K562 (cell line): ENCODE data around the gene COG4. TPM values are rescaled to one million over a fixed set of nuclear protein-coding genes. Genes with fewer than 3 reads are reported as not detected.

Experiments
- HIVEP1 ChIP-seq: fragments of 250-450 bp; sonication (Bioruptor Pico); IDR thresholded peaks from 2 replicates; pipeline ENCODE4 v1.4.0; 2020; ENCODE audit warnings: mild to moderate bottlenecking
- JUNB ChIP-seq: fragments of 450-650 bp; formaldehyde crosslinking; conservative IDR thresholded peaks from 2 replicates; pipeline ENCODE4 v1.4.0; 2020; ENCODE audit warnings: mild to moderate bottlenecking
- MAZ ChIP-seq, 2 experiments: fragments of 450-650 bp in 1 of 2; sonication (generic) in 1 of 2; formaldehyde crosslinking; IDR thresholded peaks in 1 of 2; conservative IDR thresholded peaks in 1 of 2; 2 replicates each; pipeline versions ENCODE4 v1.4.0 to v1.5.0; 2020; ENCODE audit warnings: mild to moderate bottlenecking in 1 of 2, missing genetic modification reagents in 1 of 2
- MCM5 ChIP-seq: fragments of 450-650 bp; IDR thresholded peaks from 2 replicates; pipeline ENCODE4 v1.6.1; 2016; ENCODE audit warnings: low read depth
- MYC ChIP-seq, 2 experiments: fragments of 250-450 bp in 1 of 2; sonication (Bioruptor Pico) in 1 of 2; IDR thresholded peaks; 2 replicates each; pipeline versions ENCODE4 v1.5.1 to v1.6.1; 2012 to 2021; ENCODE audit warnings: low read depth in 2 of 2, borderline replicate concordance in 1 of 2, improper control_type of control experiment in 1 of 2, low read length in 1 of 2, mild to moderate bottlenecking in 1 of 2, moderate library complexity in 1 of 2
- NFATC3 ChIP-seq: fragments of 450-650 bp; IDR thresholded peaks from 2 replicates; pipeline ENCODE4 v1.6.1; 2017; ENCODE audit warnings: mild to moderate bottlenecking
- NFIX ChIP-seq: fragments of 250-450 bp; sonication (Bioruptor Pico); IDR thresholded peaks from 2 replicates; pipeline ENCODE4 v1.4.0; 2020; ENCODE audit warnings: low read depth, mild to moderate bottlenecking, moderate library complexity
- NFRKB ChIP-seq: fragments of 450-650 bp; IDR thresholded peaks from 2 replicates; pipeline ENCODE4 v1.6.1; 2016; ENCODE audit warnings: low read depth
- POLR3A ChIP-seq: IDR thresholded peaks from 2 replicates; pipeline ENCODE4 v1.6.1; 2011; ENCODE audit warnings: borderline replicate concordance, mild to moderate bottlenecking, moderate library complexity; ENCODE audit not compliant: insufficient read length, insufficient read depth; ENCODE audit errors: extremely low read depth
- RFX5 ChIP-seq: IDR thresholded peaks from 2 replicates; pipeline ENCODE4 v1.6.1; 2011; ENCODE audit warnings: low read depth, mild to moderate bottlenecking, improper control_type of control experiment, low read length
- SLC30A9 ChIP-seq: fragments of 250-450 bp; sonication (Bioruptor Pico); IDR thresholded peaks from 2 replicates; pipeline ENCODE4 v1.8.0; 2022; ENCODE audit warnings: mild to moderate bottlenecking, moderate library complexity
- SREBF1 ChIP-seq: fragments of 150-350 bp; IDR thresholded peaks from 2 replicates; pipeline ENCODE4 v1.6.1; 2014; ENCODE audit warnings: antibody characterized with exemption, low read depth, low read length, borderline replicate concordance
- TAF7 ChIP-seq: fragments of 450-650 bp; IDR thresholded peaks from 2 replicates; pipeline ENCODE4 v1.6.1; 2016; ENCODE audit warnings: missing genetic modification characterization, missing compliant biosample characterization
- TBP ChIP-seq: optimal IDR thresholded peaks from 2 replicates; pipeline ENCODE3; 2011; ENCODE audit warnings: low read depth, low read length, improper control_type of control experiment
- ZNF175 ChIP-seq: fragments of 200-800 bp; sonication (Bioruptor generic); IDR thresholded peaks from 2 replicates; pipeline ENCODE4 v1.6.1; 2016; ENCODE audit warnings: low read depth, mild to moderate bottlenecking, missing genetic modification characterization, missing compliant biosample characterization
- ZNF253 ChIP-seq: fragments of 250-450 bp; sonication (Bioruptor Pico); conservative IDR thresholded peaks from 2 replicates; pipeline ENCODE4 v1.6.1; 2021; ENCODE audit warnings: mild to moderate bottlenecking
- ZNF408 ChIP-seq: fragments of 250-450 bp; sonication (Bioruptor Pico); IDR thresholded peaks from 2 replicates; pipeline ENCODE4 v1.4.0; 2020; ENCODE audit warnings: low read depth, mild to moderate bottlenecking, moderate library complexity
- ZNF75A ChIP-seq: fragments of 450-650 bp; formaldehyde crosslinking; IDR thresholded peaks from 2 replicates; pipeline ENCODE4 v1.4.0; 2020; ENCODE audit warnings: mild to moderate bottlenecking
- polyA plus RNA-seq, 8 experiments: library from polyadenylated mRNA; depleted of rRNA in 4 of 8; stranded (reverse) in 5 of 8; unstranded in 3 of 8; fragments of >200 nt; fragmentation: Nextera tagmentation in 2 of 8; fragmentation: Illumina TruSeq in 1 of 8; extraction: Ambion mirVana in 2 of 8; extraction: Trizol in 1 of 8; gene quantifications; 2 replicates each; pipeline versions ENCODE4 v1.2.1 to v1.2.3, GENCODE V29; 2011 to 2014; ENCODE audit warnings: inconsistent platforms in 1 of 8, missing spikeins in 1 of 8
- total RNA-seq, 7 experiments: library from RNA; depleted of rRNA in 6 of 7; stranded (reverse); fragments of >200 nt in 6 of 7; fragmentation: Illumina TruSeq in 2 of 7; extraction: Trizol in 2 of 7; gene quantifications; 2 replicates each; pipeline versions ENCODE4 v1.2.1 to v1.2.3, GENCODE V29; 2011 to 2021; ENCODE audit warnings: low replicate concordance in 1 of 7
- TF ChIP-seq, protein P1 (sequence below): fragments of 450-650 bp; formaldehyde crosslinking; IDR thresholded peaks from 2 replicates; pipeline ENCODE4 v1.4.0; 2020; ENCODE audit warnings: mild to moderate bottlenecking, moderate library complexity
- TF ChIP-seq, protein P2 (sequence below), 3 experiments: fragments of 200-800 bp in 1 of 3; fragments of 250-450 bp in 1 of 3; fragments of 450-650 bp in 1 of 3; sonication (Bioruptor Pico) in 1 of 3; sonication (Bioruptor generic) in 1 of 3; formaldehyde crosslinking in 1 of 3; IDR thresholded peaks; 2 replicates each; pipeline versions ENCODE4 v1.6.1 to v1.8.0; 2016 to 2022; ENCODE audit warnings: mild to moderate bottlenecking in 2 of 3, missing genetic modification characterization in 2 of 3, missing compliant biosample characterization in 1 of 3, moderate library complexity in 1 of 3
- TF ChIP-seq, protein P3 (sequence below): fragments of 250-450 bp; sonication (Bioruptor Pico); IDR thresholded peaks from 2 replicates; pipeline ENCODE4 v1.5.0; 2020; ENCODE audit warnings: mild to moderate bottlenecking

The COG4 gene
- total and polyA plus RNA-seq, 9 of the 15 experiments (the other 6 are each of a cell fraction or from before 2014, with no cell fraction given): 13.7 to 73.9 (median 44.2) TPM

DNA sequence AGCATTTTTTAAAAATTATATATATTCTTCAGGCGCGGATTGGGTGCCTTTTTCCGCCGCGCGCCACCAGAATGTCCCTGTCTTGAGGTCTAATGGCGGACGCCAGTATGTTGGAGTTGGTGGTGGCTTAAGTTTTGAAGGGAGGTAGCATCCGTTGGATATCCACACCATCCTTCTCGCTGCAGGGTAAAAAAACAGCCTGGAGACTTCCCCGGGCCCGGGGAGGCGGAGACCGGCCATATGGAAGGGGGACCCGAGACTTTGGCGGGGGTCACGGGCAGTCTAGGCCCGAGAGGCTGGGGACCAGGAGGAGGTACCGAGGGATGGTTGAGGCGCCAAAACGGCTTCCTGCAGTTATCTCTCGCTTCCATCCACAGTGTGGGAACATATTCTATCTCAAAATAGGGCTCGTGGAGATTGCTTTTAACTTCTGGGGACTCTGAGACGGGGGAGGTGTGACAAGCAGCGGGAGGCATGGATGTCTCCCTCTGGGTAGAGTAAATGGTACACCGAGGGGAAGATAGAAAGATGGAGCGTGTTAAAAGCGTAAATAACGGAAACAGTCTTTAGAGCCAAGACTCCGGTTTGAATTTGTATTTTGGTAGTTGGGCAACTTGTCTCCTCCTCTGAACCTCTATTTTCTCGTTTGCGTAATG is 517 bp upstream of the COG4 start, which contains the start of gene SF3B3 (continued):
- TF ChIP-seq SLC30A9 (CRISPR knock-in tag) (no peak), TBP (peak; percentile 97), ZNF253 (no peak), RFX5 (no peak), TAF7 (tag) (peak; percentile 100), NFRKB (peak; percentile 99), JUNB (no peak), MCM5 (no peak), MYC (IDR thresholded peaks at IDR 0.05; ENCODE audit: low read depth, low read length) (peak; percentile 100), MYC (CRISPR knock-in tag; IDR thresholded peaks at IDR 0.05; ENCODE audit: borderline replicate concordance, low read depth) (peak; percentile 97), MAZ (CRISPR knock-in tag; conservative IDR thresholded peaks at IDR 0.05 in 1 of 2, IDR thresholded peaks at IDR 0.05 in 1 of 2) (peak; percentile 14 to 49; a peak in 2 of 4 replicates), ZNF408 (CRISPR knock-in tag) (no peak), SREBF1 (no peak), HIVEP1 (no peak), NFIX (CRISPR knock-in tag) (no peak), NFATC3 (0 out of 2 replicates have a peak, but pooled peaks have one; percentile 81), POLR3A (no peak), ZNF175 (CRISPR knock-in tag) (no peak), ZNF75A (CRISPR knock-in tag) (no peak)
- TF ChIP-seq, protein P1, sequence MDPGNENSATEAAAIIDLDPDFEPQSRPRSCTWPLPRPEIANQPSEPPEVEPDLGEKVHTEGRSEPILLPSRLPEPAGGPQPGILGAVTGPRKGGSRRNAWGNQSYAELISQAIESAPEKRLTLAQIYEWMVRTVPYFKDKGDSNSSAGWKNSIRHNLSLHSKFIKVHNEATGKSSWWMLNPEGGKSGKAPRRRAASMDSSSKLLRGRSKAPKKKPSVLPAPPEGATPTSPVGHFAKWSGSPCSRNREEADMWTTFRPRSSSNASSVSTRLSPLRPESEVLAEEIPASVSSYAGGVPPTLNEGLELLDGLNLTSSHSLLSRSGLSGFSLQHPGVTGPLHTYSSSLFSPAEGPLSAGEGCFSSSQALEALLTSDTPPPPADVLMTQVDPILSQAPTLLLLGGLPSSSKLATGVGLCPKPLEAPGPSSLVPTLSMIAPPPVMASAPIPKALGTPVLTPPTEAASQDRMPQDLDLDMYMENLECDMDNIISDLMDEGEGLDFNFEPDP (CRISPR knock-in tag): no peak
- TF ChIP-seq, protein P2, sequence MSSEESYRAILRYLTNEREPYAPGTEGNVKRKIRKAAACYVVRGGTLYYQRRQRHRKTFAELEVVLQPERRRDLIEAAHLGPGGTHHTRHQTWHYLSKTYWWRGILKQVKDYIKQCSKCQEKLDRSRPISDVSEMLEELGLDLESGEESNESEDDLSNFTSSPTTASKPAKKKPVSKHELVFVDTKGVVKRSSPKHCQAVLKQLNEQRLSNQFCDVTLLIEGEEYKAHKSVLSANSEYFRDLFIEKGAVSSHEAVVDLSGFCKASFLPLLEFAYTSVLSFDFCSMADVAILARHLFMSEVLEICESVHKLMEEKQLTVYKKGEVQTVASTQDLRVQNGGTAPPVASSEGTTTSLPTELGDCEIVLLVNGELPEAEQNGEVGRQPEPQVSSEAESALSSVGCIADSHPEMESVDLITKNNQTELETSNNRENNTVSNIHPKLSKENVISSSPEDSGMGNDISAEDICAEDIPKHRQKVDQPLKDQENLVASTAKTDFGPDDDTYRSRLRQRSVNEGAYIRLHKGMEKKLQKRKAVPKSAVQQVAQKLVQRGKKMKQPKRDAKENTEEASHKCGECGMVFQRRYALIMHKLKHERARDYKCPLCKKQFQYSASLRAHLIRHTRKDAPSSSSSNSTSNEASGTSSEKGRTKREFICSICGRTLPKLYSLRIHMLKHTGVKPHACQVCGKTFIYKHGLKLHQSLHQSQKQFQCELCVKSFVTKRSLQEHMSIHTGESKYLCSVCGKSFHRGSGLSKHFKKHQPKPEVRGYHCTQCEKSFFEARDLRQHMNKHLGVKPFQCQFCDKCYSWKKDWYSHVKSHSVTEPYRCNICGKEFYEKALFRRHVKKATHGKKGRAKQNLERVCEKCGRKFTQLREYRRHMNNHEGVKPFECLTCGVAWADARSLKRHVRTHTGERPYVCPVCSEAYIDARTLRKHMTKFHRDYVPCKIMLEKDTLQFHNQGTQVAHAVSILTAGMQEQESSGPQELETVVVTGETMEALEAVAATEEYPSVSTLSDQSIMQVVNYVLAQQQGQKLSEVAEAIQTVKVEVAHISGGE (CRISPR knock-in tag; IDR thresholded peaks at IDR 0.05): peak in 1 of 3 experiments; percentile 59; a peak in 1 of 6 replicates
- TF ChIP-seq, protein P3, sequence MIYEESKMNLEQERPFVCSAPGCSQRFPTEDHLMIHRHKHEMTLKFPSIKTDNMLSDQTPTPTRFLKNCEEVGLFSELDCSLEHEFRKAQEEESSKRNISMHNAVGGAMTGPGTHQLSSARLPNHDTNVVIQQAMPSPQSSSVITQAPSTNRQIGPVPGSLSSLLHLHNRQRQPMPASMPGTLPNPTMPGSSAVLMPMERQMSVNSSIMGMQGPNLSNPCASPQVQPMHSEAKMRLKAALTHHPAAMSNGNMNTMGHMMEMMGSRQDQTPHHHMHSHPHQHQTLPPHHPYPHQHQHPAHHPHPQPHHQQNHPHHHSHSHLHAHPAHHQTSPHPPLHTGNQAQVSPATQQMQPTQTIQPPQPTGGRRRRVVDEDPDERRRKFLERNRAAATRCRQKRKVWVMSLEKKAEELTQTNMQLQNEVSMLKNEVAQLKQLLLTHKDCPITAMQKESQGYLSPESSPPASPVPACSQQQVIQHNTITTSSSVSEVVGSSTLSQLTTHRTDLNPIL (CRISPR knock-in tag): no peak
